Heart right ventricle (tissue), 16 donors: ENCODE data around the gene NECAB2. TPM values are rescaled to one million over a fixed set of nuclear protein-coding genes. Genes with fewer than 3 reads are reported as not detected.
A peak's percentile ranks its signal among the peaks of the same experiment; 100 is the strongest.

ENCODE experiments used
- ATAC-seq, 8 donors: fragments of 200-7000 bp; cut with Tn5 transposase; one replicate each; pipeline ENCODE4 v1.9.1; 2020; ENCODE audit warnings: mild to moderate bottlenecking in 8 of 8, moderate library complexity in 8 of 8, moderate number of reproducible peaks in 1 of 8
- DNase-seq, 2 donors: peaks; one replicate each; pipeline ENCODE4 v3.0.0-alpha.2; 2020
- H3K27ac ChIP-seq, 10 donors: fragments of 200-600 bp; sonication (generic) in 2 of 10; one replicate each; pipeline versions ENCODE4 v1.5.0 to v1.8.0; 2020 to 2022; ENCODE audit warnings: mild to moderate bottlenecking in 3 of 10
- H3K27me3 ChIP-seq, 7 donors: fragments of 200-600 bp; one replicate each; pipeline ENCODE4 v1.8.0; 2021 to 2022; ENCODE audit warnings: mild to moderate bottlenecking in 2 of 7
- H3K36me3 ChIP-seq, 9 donors: fragments of 200-600 bp; sonication (generic) in 1 of 9; one replicate each; pipeline versions ENCODE4 v1.5.0 to v1.8.0; 2020 to 2022; ENCODE audit warnings: mild to moderate bottlenecking in 2 of 9
- H3K4me1 ChIP-seq, 9 donors: fragments of 200-600 bp; sonication (generic) in 1 of 9; one replicate each; pipeline versions ENCODE4 v1.5.0 to v1.8.0; 2020 to 2022; ENCODE audit warnings: mild to moderate bottlenecking in 4 of 9
- H3K4me3 ChIP-seq, 10 donors: fragments of 200-600 bp; sonication (generic) in 2 of 10; one replicate each; pipeline versions ENCODE4 v1.5.0 to v1.8.0; 2020 to 2022; ENCODE audit warnings: mild to moderate bottlenecking in 7 of 10, moderate library complexity in 2 of 10
- H3K9me3 ChIP-seq, 11 donors: fragments of 200-600 bp in 10 of 11; sonication (generic) in 2 of 11; one replicate each; pipeline versions ENCODE4 v1.5.0 to v1.8.0; 2013 to 2022; ENCODE audit warnings: mild to moderate bottlenecking in 2 of 11, control low read depth in 1 of 11, moderate library complexity in 1 of 11
- WGBS, 2 donors: extraction: QIAGEN DNeasy Blood & Tissue Kit; methylation state at CpG; one replicate each; pipeline ENCODE4 v1.1.7; 2013; ENCODE audit warnings: inconsistent platforms in 1 of 2; 5-methylcytosine and 5-hydroxymethylcytosine counted together
- intact Hi-C, 10 donors: fragments of 100-400 bp; cut with DNase I; formaldehyde crosslinking; loops; one replicate each; pipeline versions ENCODE4 v1.11.1 to v1.14.2; 2022
- polyA plus RNA-seq, 2 donors: library from polyadenylated mRNA; stranded (reverse); fragments of 200-250 nt; gene quantifications; one replicate each; pipeline ENCODE4 v1.2.3, GENCODE V29; 2013
- total RNA-seq, 10 donors: library from RNA; stranded (reverse); fragmentation: NEBNext Ultra II Directional in 3 of 10; extraction: Animal tissue kit (Norgen Biotek cat#: 25700) in 3 of 10; gene quantifications; one replicate each; pipeline versions ENCODE4 v1.2.1 to v1.2.4, GENCODE V29; 2021 to 2023
- TF ChIP-seq, protein P1 (sequence below), 9 donors: fragments of 200-600 bp; sonication (generic) in 2 of 9; IDR thresholded peaks; one replicate each; pipeline versions ENCODE4 v1.5.0 to v1.8.0; 2021 to 2022; ENCODE audit warnings: antibody characterized with exemption in 9 of 9, mild to moderate bottlenecking in 5 of 9, moderate library complexity in 1 of 9
- donor health status: Arrhythmogenic right ventricular cardiomyopathy.
- donor health status: ischemic (EF 13 %, LVEDD 7.1; RV severe dilation, severe dysfunction).
- donor health status: healthy with polysubstance abuse.
- donor health status: DM: no; HTN: yes; CAD: no.
- donor health status: DM: no; HTN: no; CAD: no.
- donor health status: ischemic (EF 25% LVEDD 6.9; RV normal size, moderate dysfunction).
- donor health status: ischemic (EF 25% LVEDD 5.7; RV mildly dilated, moderate dysfunction).
- donor health status: healthy.
- donor health status: DM: yes; HTN: yes; CAD: no.
- donor health status: Ischemic cardiomyopathy.
- donor health status: ischemic (EF 35%, LVEDD 5.7; RV mildly dilated, moderate dysfunction).
- donor health status: nonischemic (EF 11% LVEDD 7.7; RV severe dilation, severe dysfunction).
- donor health status: DM: yes; HTN: yes; CAD: no.
- donor health status: PGD.
- donor health status: ischemic (EF 29% LVEDD 5.4; RV normal size, mild dysfunction).
- donor health status: nonischemic (EF 23%, LVEDD 6.1; RV moderate dilation, normal function).

The NECAB2 gene
- total and polyA plus RNA-seq, 12 donors = 0.32 to 3.2 (median 1.0) TPM

- Histone ChIP-seq H3K4me1 (peaks cover 0 to 24% (median 15%) of the 10 kb centered on the region in 9 donors), H3K27me3 (no peaks in the 10 kb centered on the region), H3K36me3 (peaks cover 0 to 47% (median 0%) of the 10 kb centered on the region in 9 donors), H3K4me3 (no peak overlapping the region), H3K27ac (no peak overlapping the region), H3K9me3 (no peaks in the 10 kb centered on the region)
- ATAC-seq = peak in 1 of 8 donors; percentile 5
- TF ChIP-seq, protein P1, sequence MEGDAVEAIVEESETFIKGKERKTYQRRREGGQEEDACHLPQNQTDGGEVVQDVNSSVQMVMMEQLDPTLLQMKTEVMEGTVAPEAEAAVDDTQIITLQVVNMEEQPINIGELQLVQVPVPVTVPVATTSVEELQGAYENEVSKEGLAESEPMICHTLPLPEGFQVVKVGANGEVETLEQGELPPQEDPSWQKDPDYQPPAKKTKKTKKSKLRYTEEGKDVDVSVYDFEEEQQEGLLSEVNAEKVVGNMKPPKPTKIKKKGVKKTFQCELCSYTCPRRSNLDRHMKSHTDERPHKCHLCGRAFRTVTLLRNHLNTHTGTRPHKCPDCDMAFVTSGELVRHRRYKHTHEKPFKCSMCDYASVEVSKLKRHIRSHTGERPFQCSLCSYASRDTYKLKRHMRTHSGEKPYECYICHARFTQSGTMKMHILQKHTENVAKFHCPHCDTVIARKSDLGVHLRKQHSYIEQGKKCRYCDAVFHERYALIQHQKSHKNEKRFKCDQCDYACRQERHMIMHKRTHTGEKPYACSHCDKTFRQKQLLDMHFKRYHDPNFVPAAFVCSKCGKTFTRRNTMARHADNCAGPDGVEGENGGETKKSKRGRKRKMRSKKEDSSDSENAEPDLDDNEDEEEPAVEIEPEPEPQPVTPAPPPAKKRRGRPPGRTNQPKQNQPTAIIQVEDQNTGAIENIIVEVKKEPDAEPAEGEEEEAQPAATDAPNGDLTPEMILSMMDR (IDR thresholded peaks at IDR 0.05) = no peak
- 88 to 90% methylated on average over 12 of the region's 12 CpGs for WGBS, 2 donors
- intact Hi-C loops = loop anchor here in 2 of 10 donors (10.0 kb wide), 1 partner anchor 100 kb away; no protein-coding TSS in a partner anchor
- no peak for DNase-seq
Observed at GRCh38 chr16:83925095-83925905, 42.7 kb upstream of the NECAB2 start.

DNA sequence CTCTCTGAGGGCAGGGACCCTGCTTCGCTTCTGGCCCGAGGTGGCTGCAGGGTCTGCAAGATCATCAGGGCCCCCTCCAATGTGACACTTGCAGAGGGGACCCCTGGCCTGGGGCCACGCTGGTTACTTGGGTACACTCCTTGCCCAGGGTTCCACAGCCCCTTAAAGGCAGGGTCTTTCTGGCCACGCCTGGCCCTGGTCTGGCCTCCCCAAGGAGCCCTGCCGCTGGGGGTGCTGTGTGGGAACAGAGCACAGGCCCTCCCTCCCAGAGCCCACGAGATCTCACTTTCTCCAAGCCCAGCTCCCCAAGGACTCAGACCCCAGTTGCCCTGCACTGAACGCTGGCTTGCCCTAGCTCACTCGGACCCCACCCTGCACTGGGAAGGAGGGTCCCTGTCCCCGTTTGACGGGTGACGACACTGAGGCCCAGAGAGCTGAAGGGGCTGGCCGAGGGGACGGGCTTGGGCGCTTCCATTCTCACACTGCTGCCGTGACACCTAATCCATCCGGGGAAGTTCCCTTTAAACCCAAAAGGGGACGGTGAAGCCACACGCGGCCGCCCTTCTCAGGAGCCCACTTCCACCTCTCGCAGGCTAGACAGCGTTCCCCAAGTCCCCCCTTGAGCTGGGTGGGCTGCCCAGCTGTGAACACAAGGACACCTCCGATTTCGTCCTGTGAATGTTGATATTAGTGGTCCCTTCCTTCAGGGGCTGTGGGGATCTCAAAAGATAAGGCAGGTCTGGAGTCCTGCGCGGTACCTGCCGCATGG lies 41.9 kb upstream of the NECAB2 start:
- Histone ChIP-seq H3K27ac (no peak overlapping the region), H3K9me3 (no peaks in the 10 kb centered on the region), H3K36me3 (peaks cover 0 to 44% (median 0%) of the 10 kb centered on the region in 9 donors), H3K4me1 (peaks cover 0 to 32% (median 17%) of the 10 kb centered on the region in 9 donors), H3K4me3 (no peak overlapping the region), H3K27me3 (no peaks in the 10 kb centered on the region)
- DNase-seq = no peak
- WGBS, 2 donors = 54 to 63% methylated on average over 27 of the region's 27 CpGs
- ATAC-seq = peak in 4 of 8 donors; percentile 2 to 12 (median 4)
- intact Hi-C loops = loop anchor here in 2 of 10 donors (2.0 to 10.0 kb wide), 2 partner anchors 27 to 101 kb away; partner anchors contain the start of gene OSGIN1 (in 1 of the 2)
- TF ChIP-seq, protein P1 (IDR thresholded peaks at IDR 0.05) = no peak

- no peak overlapping the region for H3K4me3 ChIP-seq
- H3K27ac ChIP-seq = no peak overlapping the region
- H3K4me1 ChIP-seq = peaks cover 0 to 33% (median 17%) of the 10 kb centered on the region in 9 donors
- 22 to 23% methylated on average over 35 of the region's 35 CpGs for whole genome bisulfite sequencing, 2 donors
- H3K36me3 ChIP-seq = peaks cover 0 to 38% (median 0%) of the 10 kb centered on the region in 9 donors
- no peaks in the 10 kb centered on the region for H3K9me3 ChIP-seq
- TF ChIP-seq, protein P1 (IDR thresholded peaks at IDR 0.05) = peak; percentile 87 to 97 (median 96)
- ATAC-seq = peak; percentile 49 to 76 (median 70)
- DNase-seq = peak; percentile 58 to 76
- intact Hi-C loops = loop anchor here in 2 of 10 donors (2.0 to 10.0 kb wide), 2 partner anchors 26 to 102 kb away; partner anchors contain the start of gene OSGIN1 (in 1 of the 2)
- H3K27me3 ChIP-seq = no peaks in the 10 kb centered on the region
Observed at GRCh38 chr16:83926726-83927397, 41.2 kb upstream of the NECAB2 start.
